A673 (cell line): ENCODE measurements around the gene SBDS. TPM values are rescaled to one million over a fixed set of nuclear protein-coding genes. Genes with fewer than 3 reads are reported as not detected.
"Not testable (repeated sequence)": the region's sequence is repeated elsewhere in the genome, so short reads cannot be mapped to it uniquely, and the experiment has no call there.

ENCODE experiments used
- BruUV-seq: library from RNA; stranded (reverse); fragments of 400-500 nt; replicated peaks from 2 replicates; lab custom pipeline; 2021; lab: Mats Ljungman, UMichigan
- CTCF ChIA-PET: fragments of 300-600 bp; sonication (Branson Sonifier 250); formaldehyde crosslinking; loops from one replicate; lab custom pipeline; 2022; ENCODE audit warnings: antibody characterized with exemption; lab: Charles Lee
- POLR2A ChIA-PET: fragments of 300-600 bp; sonication (Branson Sonifier 250); formaldehyde crosslinking; loops from one replicate; lab custom pipeline; 2022; ENCODE audit warnings: antibody characterized with exemption; ENCODE audit not compliant: low non-redundant PET; lab: Charles Lee
- DNase-seq: peaks from one replicate; pipeline ENCODE4 v3.0.0-alpha.2; 2015; ENCODE audit warnings: low spot score
- H3K27ac ChIP-seq: fragments of 200-600 bp; sonication (generic); 2 replicates; pipeline ENCODE4 v1.5.1; 2016; ENCODE audit warnings: mixed run types, low read depth, mild to moderate bottlenecking, mixed read lengths, antibody characterized with exemption, low read length; ENCODE audit not compliant: poor library complexity, severe bottlenecking
- H3K27me3 ChIP-seq: fragments of 200-600 bp; sonication (generic); replicated peaks from 2 replicates; pipeline ENCODE4 v1.6.1; 2017; ENCODE audit warnings: mixed run types, low read depth, mild to moderate bottlenecking, mixed read lengths, antibody characterized with exemption, low read length; ENCODE audit not compliant: insufficient read depth, poor library complexity
- H3K36me3 ChIP-seq: fragments of 200-600 bp; sonication (generic); 2 replicates; pipeline ENCODE4 v1.6.1; 2016; ENCODE audit warnings: mixed run types, mild to moderate bottlenecking, mixed read lengths, antibody characterized with exemption, low read length; ENCODE audit not compliant: insufficient read depth, poor library complexity, severe bottlenecking
- H3K4me1 ChIP-seq: fragments of 200-600 bp; sonication (generic); 2 replicates; pipeline ENCODE4 v1.6.1; 2017; ENCODE audit warnings: mixed run types, mild to moderate bottlenecking, mixed read lengths, antibody characterized with exemption, low read length; ENCODE audit not compliant: insufficient read depth, poor library complexity, severe bottlenecking
- H3K4me3 ChIP-seq: fragments of 200-600 bp; sonication (generic); 2 replicates; pipeline ENCODE4 v1.5.1; 2016; ENCODE audit warnings: low read depth, mixed run types, mild to moderate bottlenecking, mixed read lengths, low read length; ENCODE audit not compliant: poor library complexity, severe bottlenecking
- H3K9me3 ChIP-seq: fragments of 200-600 bp; sonication (generic); 2 replicates; pipeline ENCODE4 v1.6.1; 2016; ENCODE audit warnings: mixed run types, low read depth, mild to moderate bottlenecking, mixed read lengths, antibody characterized with exemption, low read length; ENCODE audit not compliant: poor library complexity, severe bottlenecking
- CTCF ChIP-seq: fragments of 300-800, 200-600 bp; sonication (generic); conservative IDR thresholded peaks from 2 replicates; pipeline ENCODE4 v1.5.1; 2017; ENCODE audit warnings: low read depth, mild to moderate bottlenecking, antibody characterized with exemption, low read length, moderate library complexity, mixed read lengths
- EZH2 ChIP-seq: fragments of 200-600 bp; sonication (generic); IDR thresholded peaks from 2 replicates; pipeline ENCODE4 v1.6.1; 2017; ENCODE audit warnings: borderline replicate concordance, low read depth, mild to moderate bottlenecking, mixed read lengths, antibody characterized with exemption, low read length; ENCODE audit not compliant: poor library complexity, severe bottlenecking
- intact Hi-C: fragments of 100-400 bp; cut with micrococcal nuclease; formaldehyde crosslinking; loops from one replicate; pipeline ENCODE4 v1.10.0; 2022; ENCODE audit not compliant: unreplicated experiment
- total RNA-seq: library from RNA; stranded (reverse); gene quantifications from 2 replicates; pipeline ENCODE4 v1.2.3, GENCODE V29; 2021

SBDS gene
- total RNA-seq, 1 experiment from 2014 or later: 63.4 TPM

DNA sequence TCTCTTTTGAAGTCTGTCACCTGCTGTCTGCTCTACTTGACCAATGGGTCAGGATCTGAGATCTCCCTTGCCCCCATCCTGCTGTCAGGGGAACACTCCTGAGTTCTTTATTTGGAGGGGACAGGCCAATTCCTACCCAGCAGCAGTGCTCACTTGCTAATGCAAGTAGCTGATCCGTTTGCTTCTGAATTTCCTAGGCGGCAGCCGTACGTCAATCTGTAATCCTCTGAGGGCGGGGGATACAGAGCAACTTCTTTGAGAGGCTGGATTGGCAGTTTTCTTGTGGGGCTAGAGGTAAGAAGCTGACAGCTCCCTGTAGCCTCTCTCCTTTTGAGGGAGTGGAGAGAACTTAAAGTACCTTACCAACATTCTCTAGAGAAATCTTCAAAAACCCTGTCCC, 37.9 kb upstream of the SBDS start:
- Histone ChIP-seq H3K9me3 (no peaks in the 10 kb centered on the region), H3K27me3 (no peaks in the 10 kb centered on the region), H3K4me3 (no peak overlapping the region), H3K4me1 (no peaks in the 10 kb centered on the region), H3K27ac (no peak overlapping the region), H3K36me3 (peaks cover 6% of the 10 kb centered on the region)
- BruUV-seq: no TSS peak
- DNase-seq: no peak
- intact Hi-C loops: no loop called here
- POLR2A ChIA-PET: no interaction called here
- TF ChIP-seq EZH2 (no peak), CTCF (no peak)
- CTCF ChIA-PET: no interaction called here

GRCh38 chr7:67031685-67032084, 36.3 kb upstream of the SBDS start:
- H3K4me1 ChIP-seq, DNase-seq, CTCF ChIA-PET, intact Hi-C loops, BruUV-seq, H3K27me3 ChIP-seq, POLR2A ChIA-PET, H3K36me3 ChIP-seq, H3K9me3 ChIP-seq, H3K4me3 ChIP-seq, H3K27ac ChIP-seq: not testable (repeated sequence)

- DNase-seq, H3K27ac ChIP-seq, BruUV-seq, POLR2A ChIA-PET, H3K27me3 ChIP-seq, H3K9me3 ChIP-seq, CTCF ChIA-PET, H3K4me1 ChIP-seq, intact Hi-C loops, H3K36me3 ChIP-seq, H3K4me3 ChIP-seq: not testable (repeated sequence)
Measured at GRCh38 chr7:67025459-67025858, 30.1 kb upstream of the SBDS start.

DNA sequence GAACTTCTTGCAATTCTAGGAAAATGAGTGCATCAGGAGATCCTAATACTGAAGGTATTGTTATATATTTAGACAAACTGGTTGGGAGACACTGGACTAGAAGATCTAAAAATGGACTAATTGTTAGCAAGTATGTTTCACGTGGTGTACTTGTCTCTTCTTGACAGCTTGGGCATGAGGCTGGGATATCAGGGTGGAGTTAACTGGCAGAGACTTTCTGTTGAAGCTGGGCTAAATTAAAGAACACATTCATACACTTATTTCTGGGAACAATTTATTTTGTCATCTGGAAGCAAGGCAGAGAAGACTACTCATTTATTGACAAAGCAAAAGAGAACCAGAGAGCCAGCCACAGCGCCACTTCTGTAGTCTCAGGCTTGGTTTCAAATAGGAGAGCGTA, 27.1 kb upstream of the SBDS start:
- no peak overlapping the region for H3K4me3 ChIP-seq
- intact Hi-C loops: no loop called here
- H3K36me3 ChIP-seq: peaks cover 5% of the 10 kb centered on the region
- H3K27ac ChIP-seq: no peak overlapping the region
- H3K9me3 ChIP-seq: no peaks in the 10 kb centered on the region
- CTCF ChIA-PET: no interaction called here
- TF ChIP-seq EZH2: no peak
- TF ChIP-seq CTCF: no peak
- POLR2A ChIA-PET: no interaction called here
- peaks cover 3% of the 10 kb centered on the region for H3K4me1 ChIP-seq
- no peak for DNase-seq
- no peaks in the 10 kb centered on the region for H3K27me3 ChIP-seq
- no TSS peak for BruUV-seq
